IPS DF 4.7 (cell line): ENCODE data around the gene CDC42EP4.

Source experiments
- DNase-seq: peaks from one replicate; pipeline ENCODE4 v3.0.0-alpha.2; 2013; ENCODE audit warnings: low spot score; ENCODE audit errors: extremely low read depth

Gene CDC42EP4

GRCh38 chr17:73301369-73301768, 10.4 kb downstream of the CDC42EP4 start:
- DNase-seq = no peak

GRCh38 chr17:73300392-73300791, 11.4 kb downstream of the CDC42EP4 start:
- no peak for DNase-seq

- DNase-seq = no peak
Observed at GRCh38 chr17:73297934-73298861, 13.6 kb downstream of the CDC42EP4 start.

- DNase-seq = no peak
Observed at GRCh38 chr17:73293480-73293911, 18.3 kb downstream of the CDC42EP4 start.

GRCh38 chr17:73293031-73293430, 18.8 kb downstream of the CDC42EP4 start:
- DNase-seq = no peak

- no peak for DNase-seq
Observed at GRCh38 chr17:73292031-73292531, 19.7 kb downstream of the CDC42EP4 start.

GRCh38 chr17:73291260-73291801, 20.5 kb downstream of the CDC42EP4 start:
- no peak for DNase-seq

GRCh38 chr17:73290399-73291259, 21.2 kb downstream of the CDC42EP4 start:
- DNase-seq = no peak

- DNase-seq = no peak
Observed at GRCh38 chr17:73289549-73290254, 22.1 kb downstream of the CDC42EP4 start.

GRCh38 chr17:73288534-73289302, 23.1 kb downstream of the CDC42EP4 start:
- DNase-seq = no peak

GRCh38 chr17:73286863-73287296, 24.9 kb downstream of the CDC42EP4 start:
- DNase-seq = no peak

GRCh38 chr17:73285916-73286862, 25.6 kb downstream of the CDC42EP4 start:
- no peak for DNase-seq

- DNase-seq = no peak
Observed at GRCh38 chr17:73285603-73285908, 26.2 kb downstream of the CDC42EP4 start.

GRCh38 chr17:73284906-73285602, 26.7 kb downstream of the CDC42EP4 start:
- no peak for DNase-seq

- no peak for DNase-seq
Observed at GRCh38 chr17:73284354-73284753, 27.4 kb downstream of the CDC42EP4 start.

GRCh38 chr17:73283841-73284282, 27.9 kb downstream of the CDC42EP4 start:
- DNase-seq = no peak

GRCh38 chr17:73283250-73283649, 28.6 kb downstream of the CDC42EP4 start:
- no peak for DNase-seq

- DNase-seq = no peak
Observed at GRCh38 chr17:73282629-73283028, 29.2 kb downstream of the CDC42EP4 start.

- no peak for DNase-seq
Observed at GRCh38 chr17:73281928-73282327, 29.9 kb downstream of the CDC42EP4 start.
